DND-41 (cell line): ENCODE data around the gene PIGX.

Source experiments
- ATAC-seq: fragments of 200-7000 bp; cut with Tn5 transposase; 3 replicates; pipeline ENCODE4 v1.9.1; 2021; ENCODE audit warnings: low read depth; ENCODE audit not compliant: insufficient read depth
- DNase-seq: peaks from one replicate; pipeline ENCODE4 v3.0.0-alpha.2; 2020
- H2AFZ ChIP-seq: 2 replicates; pipeline ENCODE4 v1.6.0; 2012; ENCODE audit warnings: low read depth, low read length
- H3K27ac ChIP-seq: 2 replicates; pipeline ENCODE4 v1.5.1; 2012; ENCODE audit warnings: low read length, inconsistent platforms
- H3K27me3 ChIP-seq: fragments of 200-600 bp; sonication (generic); 2 replicates; pipeline ENCODE4 v1.6.0; 2012; ENCODE audit warnings: low read length, mild to moderate bottlenecking, inconsistent platforms; ENCODE audit not compliant: insufficient read depth, poor library complexity
- H3K36me3 ChIP-seq: 2 replicates; pipeline ENCODE4 v1.5.1; 2012; ENCODE audit warnings: low read length, inconsistent platforms; ENCODE audit not compliant: insufficient read depth
- H3K4me1 ChIP-seq: 2 replicates; pipeline ENCODE4 v1.5.1; 2012; ENCODE audit warnings: mild to moderate bottlenecking, low read length; ENCODE audit not compliant: insufficient read depth
- H3K4me2 ChIP-seq: 2 replicates; pipeline ENCODE4 v1.6.0; 2012; ENCODE audit warnings: mild to moderate bottlenecking, moderate library complexity, low read length, inconsistent platforms; ENCODE audit not compliant: insufficient read depth
- H3K4me3 ChIP-seq, 2 experiments: fragments of 200-600 bp in 1 of 2; shearing (Covaris generic) in 1 of 2; 2 replicates each; pipeline ENCODE4 v1.5.1; 2012 to 2016; ENCODE audit warnings: inconsistent platforms in 2 of 2, low read length in 2 of 2, mild to moderate bottlenecking in 2 of 2, low read depth in 1 of 2, moderate library complexity in 1 of 2
- H3K79me2 ChIP-seq: 2 replicates; pipeline ENCODE4 v1.6.0; 2012; ENCODE audit warnings: low read length, inconsistent platforms; ENCODE audit not compliant: insufficient read depth
- H3K9ac ChIP-seq: 2 replicates; pipeline ENCODE4 v1.6.0; 2012; ENCODE audit warnings: low read depth, mild to moderate bottlenecking, inconsistent platforms, low read length, moderate library complexity
- H3K9me3 ChIP-seq: 2 replicates; pipeline ENCODE4 v1.5.1; 2012; ENCODE audit warnings: low read length, moderate library complexity, mild to moderate bottlenecking, inconsistent platforms; ENCODE audit not compliant: insufficient read depth, severe bottlenecking
- H4K20me1 ChIP-seq: 2 replicates; pipeline ENCODE4 v1.6.0; 2012; ENCODE audit warnings: low read length; ENCODE audit not compliant: insufficient read depth
- EZH2 ChIP-seq: IDR thresholded peaks from 3 replicates; pipeline ENCODE4 v1.6.1; 2012; ENCODE audit warnings: borderline replicate concordance, low read depth, mild to moderate bottlenecking, moderate library complexity, low read length, inconsistent platforms; ENCODE audit not compliant: severe bottlenecking
- TF ChIP-seq, protein P1 (sequence below): IDR thresholded peaks from 2 replicates; pipeline ENCODE4 v1.5.1; 2012; ENCODE audit warnings: borderline replicate concordance, low read length, moderate library complexity, mild to moderate bottlenecking; ENCODE audit not compliant: poor library complexity, severe bottlenecking; ENCODE audit errors: extremely low read depth

PIGX gene

GRCh38 chr3:196706327-196706726, 5.8 kb upstream of the PIGX start:
- Histone ChIP-seq H4K20me1 (no peaks in the 10 kb centered on the region), H3K4me3 (no peak overlapping the region), H3K79me2 (peaks cover 9% of the 10 kb centered on the region), H3K9ac (no peak overlapping the region), H3K4me2 (no peak overlapping the region), H3K27me3 (no peaks in the 10 kb centered on the region), H3K9me3 (no peaks in the 10 kb centered on the region), H3K36me3 (no peaks in the 10 kb centered on the region), H2AFZ (no peak overlapping the region), H3K4me1 (peaks cover 10% of the 10 kb centered on the region), H3K27ac (no peak overlapping the region)
- no peak for DNase-seq
- TF ChIP-seq, protein P1, sequence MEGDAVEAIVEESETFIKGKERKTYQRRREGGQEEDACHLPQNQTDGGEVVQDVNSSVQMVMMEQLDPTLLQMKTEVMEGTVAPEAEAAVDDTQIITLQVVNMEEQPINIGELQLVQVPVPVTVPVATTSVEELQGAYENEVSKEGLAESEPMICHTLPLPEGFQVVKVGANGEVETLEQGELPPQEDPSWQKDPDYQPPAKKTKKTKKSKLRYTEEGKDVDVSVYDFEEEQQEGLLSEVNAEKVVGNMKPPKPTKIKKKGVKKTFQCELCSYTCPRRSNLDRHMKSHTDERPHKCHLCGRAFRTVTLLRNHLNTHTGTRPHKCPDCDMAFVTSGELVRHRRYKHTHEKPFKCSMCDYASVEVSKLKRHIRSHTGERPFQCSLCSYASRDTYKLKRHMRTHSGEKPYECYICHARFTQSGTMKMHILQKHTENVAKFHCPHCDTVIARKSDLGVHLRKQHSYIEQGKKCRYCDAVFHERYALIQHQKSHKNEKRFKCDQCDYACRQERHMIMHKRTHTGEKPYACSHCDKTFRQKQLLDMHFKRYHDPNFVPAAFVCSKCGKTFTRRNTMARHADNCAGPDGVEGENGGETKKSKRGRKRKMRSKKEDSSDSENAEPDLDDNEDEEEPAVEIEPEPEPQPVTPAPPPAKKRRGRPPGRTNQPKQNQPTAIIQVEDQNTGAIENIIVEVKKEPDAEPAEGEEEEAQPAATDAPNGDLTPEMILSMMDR, result no peak
- TF ChIP-seq EZH2, result no peak
- no peak for ATAC-seq

- Histone ChIP-seq H3K9ac (no peak overlapping the region), H3K36me3 (no peaks in the 10 kb centered on the region), H3K79me2 (peaks cover 11% of the 10 kb centered on the region), H3K27ac (no peak overlapping the region), H4K20me1 (no peaks in the 10 kb centered on the region), H2AFZ (no peak overlapping the region), H3K27me3 (no peaks in the 10 kb centered on the region), H3K4me1 (peaks cover 14% of the 10 kb centered on the region), H3K4me2 (no peak overlapping the region), H3K9me3 (no peaks in the 10 kb centered on the region), H3K4me3 (no peak overlapping the region)
- no peak for DNase-seq
- TF ChIP-seq EZH2, result no peak
- TF ChIP-seq, protein P1, result no peak
- ATAC-seq, result no peak
These were observed 5.4 kb upstream of the PIGX start for GRCh38 chr3:196706731-196707130.

DNA sequence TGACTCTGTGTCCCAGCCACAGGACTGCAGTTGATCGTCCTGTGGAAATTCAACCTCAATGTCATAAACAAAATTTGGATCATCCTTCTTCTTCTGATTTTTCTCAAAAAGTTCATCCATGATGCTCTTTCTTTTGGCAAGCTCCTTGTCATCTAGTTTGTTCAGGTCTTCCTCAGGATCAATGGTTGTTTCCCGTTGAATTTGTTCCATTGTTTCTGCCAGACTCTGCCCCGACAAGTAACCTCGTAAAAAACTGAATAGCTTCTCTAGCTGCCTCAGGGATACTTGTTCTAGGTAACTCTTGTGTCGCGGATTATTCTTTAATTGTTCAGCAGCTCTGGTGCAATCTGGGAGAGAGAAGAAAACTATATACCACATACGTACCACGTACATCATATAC, 4.6 kb upstream of the PIGX start:
- Histone ChIP-seq H3K9me3 (no peaks in the 10 kb centered on the region), H4K20me1 (no peaks in the 10 kb centered on the region), H2AFZ (no peak overlapping the region), H3K9ac (no peak overlapping the region), H3K36me3 (no peaks in the 10 kb centered on the region; the same call in 1 of the 2 replicates), H3K27ac (no peak overlapping the region), H3K79me2 (peaks cover 13% of the 10 kb centered on the region), H3K27me3 (no peaks in the 10 kb centered on the region), H3K4me3 (no peak overlapping the region), H3K4me1 (peaks cover 14% of the 10 kb centered on the region), H3K4me2 (no peak overlapping the region)
- no peak for DNase-seq
- TF ChIP-seq EZH2, result no peak
- TF ChIP-seq, protein P1, result no peak
- ATAC-seq, result no peak

GRCh38 chr3:196708467-196708866, 3.7 kb upstream of the PIGX start:
- Histone ChIP-seq H3K4me1 (peaks cover 22% of the 10 kb centered on the region), H3K27ac (no peak overlapping the region), H3K9me3 (no peaks in the 10 kb centered on the region), H4K20me1 (no peaks in the 10 kb centered on the region), H2AFZ (no peak overlapping the region), H3K27me3 (no peaks in the 10 kb centered on the region), H3K9ac (no peak overlapping the region), H3K79me2 (peaks cover 22% of the 10 kb centered on the region), H3K4me2 (no peak overlapping the region), H3K4me3 (no peak overlapping the region), H3K36me3 (no peaks in the 10 kb centered on the region; the same call in 1 of the 2 replicates)
- no peak for TF ChIP-seq EZH2
- TF ChIP-seq, protein P1, result no peak
- DNase-seq (no peak), ATAC-seq (no peak)
